IMR-90 (cell line): ENCODE data around the gene SP140L. TPM values are rescaled to one million over a fixed set of nuclear protein-coding genes. Genes with fewer than 3 reads are reported as not detected.
"Not testable (repeated sequence)": the region's sequence is repeated elsewhere in the genome, so short reads cannot be mapped to it uniquely, and the experiment has no call there.

ENCODE experiments used
- ATAC-seq: fragments of 200-7000 bp; cut with Tn5 transposase; 2 replicates; pipeline ENCODE4 v1.9.1; 2020; ENCODE audit warnings: low read depth, mild to moderate bottlenecking, moderate library complexity
- BruUV-seq: library from RNA; stranded (reverse); fragments of 400-500 nt; replicated peaks from 2 replicates; lab custom pipeline; 2021; lab: Mats Ljungman, UMichigan
- CTCF ChIA-PET: fragments of 300-600 bp; formaldehyde crosslinking; extraction: SDS; loops from one replicate; lab custom pipeline; 2021; ENCODE audit warnings: antibody characterized with exemption; lab: Yijun Ruan, JAX
- POLR2A ChIA-PET: fragments of 300-600 bp; sonication (Branson Sonifier 250); formaldehyde crosslinking; loops from one replicate; lab custom pipeline; 2022; ENCODE audit warnings: antibody characterized with exemption; ENCODE audit not compliant: unreplicated experiment; lab: Charles Lee
- DNase-seq: peaks from one replicate; pipeline ENCODE4 v3.0.0; 2013
- H2AFZ ChIP-seq: replicated peaks from 2 replicates; pipeline ENCODE3; 2013; ENCODE audit warnings: low read length, mild to moderate bottlenecking; ENCODE audit not compliant: poor library complexity
- H2AK5ac ChIP-seq: 2 replicates; pipeline ENCODE4 v1.6.1; 2013; ENCODE audit warnings: low read depth, low read length, inconsistent platforms
- H2AK9ac ChIP-seq: replicated peaks from 2 replicates; pipeline ENCODE3; 2013; ENCODE audit warnings: mild to moderate bottlenecking, low read depth, low read length, moderate library complexity; ENCODE audit not compliant: poor library complexity
- H2BK120ac ChIP-seq: 2 replicates; pipeline ENCODE4 v1.6.1; 2013; ENCODE audit warnings: low read depth, low read length, inconsistent platforms
- H2BK15ac ChIP-seq: 3 replicates; pipeline ENCODE4 v1.6.1; 2013; ENCODE audit warnings: low read depth, low read length, inconsistent platforms
- H2BK20ac ChIP-seq: 2 replicates; pipeline ENCODE4 v1.6.1; 2013; ENCODE audit warnings: low read depth, mild to moderate bottlenecking, inconsistent platforms, low read length, moderate library complexity
- H2BK5ac ChIP-seq: 2 replicates; pipeline ENCODE4 v1.6.1; 2013; ENCODE audit warnings: mild to moderate bottlenecking, low read depth, low read length, inconsistent platforms; ENCODE audit not compliant: poor library complexity, severe bottlenecking
- H3K14ac ChIP-seq: replicated peaks from 2 replicates; pipeline ENCODE4 v1.6.1; 2013; ENCODE audit warnings: low read depth, low read length, inconsistent platforms
- H3K18ac ChIP-seq: 2 replicates; pipeline ENCODE4 v1.6.1; 2013; ENCODE audit warnings: low read depth, low read length, control low read depth
- H3K23ac ChIP-seq: 2 replicates; pipeline ENCODE4 v1.6.1; 2013; ENCODE audit warnings: low read depth, low read length, inconsistent platforms
- H3K27ac ChIP-seq: 2 replicates; pipeline ENCODE4 v1.5.1; 2013; ENCODE audit warnings: mild to moderate bottlenecking, control low read depth, low read length; ENCODE audit not compliant: insufficient read depth
- H3K27me3 ChIP-seq: 2 replicates; pipeline ENCODE4 v1.6.1; 2013; ENCODE audit warnings: low read length; ENCODE audit not compliant: control insufficient read depth, insufficient read depth
- H3K36me3 ChIP-seq: 2 replicates; pipeline ENCODE4 v1.6.1; 2013; ENCODE audit warnings: low read length, mixed read lengths; ENCODE audit not compliant: control insufficient read depth, insufficient read depth
- H3K4ac ChIP-seq: 2 replicates; pipeline ENCODE4 v1.6.1; 2013; ENCODE audit warnings: low read depth, low read length, inconsistent platforms
- H3K4me1 ChIP-seq: 2 replicates; pipeline ENCODE4 v1.6.1; 2013; ENCODE audit warnings: low read length, mixed read lengths; ENCODE audit not compliant: control insufficient read depth, insufficient read depth
- H3K4me2 ChIP-seq: 2 replicates; pipeline ENCODE4 v1.6.1; 2013; ENCODE audit warnings: low read depth, mild to moderate bottlenecking, control low read depth, low read length, moderate library complexity
- H3K4me3 ChIP-seq: 2 replicates; pipeline ENCODE4 v1.5.1; 2013; ENCODE audit warnings: low read depth, mild to moderate bottlenecking, control low read depth, low read length, moderate library complexity; ENCODE audit not compliant: insufficient read depth
- H3K56ac ChIP-seq: 2 replicates; pipeline ENCODE4 v1.6.1; 2013; ENCODE audit warnings: low read length, inconsistent platforms; ENCODE audit not compliant: insufficient read depth; ENCODE audit errors: extremely low read depth
- H3K79me1 ChIP-seq, 2 experiments: 2 replicates each; pipeline ENCODE4 v1.6.1; 2013; ENCODE audit warnings: low read length in 2 of 2, inconsistent platforms in 1 of 2, low read depth in 1 of 2
- H3K9ac ChIP-seq: 2 replicates; pipeline ENCODE4 v1.6.1; 2013; ENCODE audit warnings: low read depth, low read length, control low read depth
- H3K9me1 ChIP-seq: 2 replicates; pipeline ENCODE4 v1.6.1; 2013; ENCODE audit warnings: low read length, inconsistent platforms; ENCODE audit not compliant: insufficient read depth
- H3K9me3 ChIP-seq: 2 replicates; pipeline ENCODE4 v1.6.1; 2013; ENCODE audit warnings: low read length; ENCODE audit not compliant: control insufficient read depth, insufficient read depth
- H4K20me1 ChIP-seq: 2 replicates; pipeline ENCODE4 v1.6.1; 2013; ENCODE audit warnings: low read length, inconsistent platforms; ENCODE audit not compliant: insufficient read depth
- H4K5ac ChIP-seq: 2 replicates; pipeline ENCODE4 v1.6.1; 2013; ENCODE audit warnings: mild to moderate bottlenecking, low read depth, low read length, control low read depth
- H4K8ac ChIP-seq, 2 experiments: 2 replicates each; pipeline ENCODE4 v1.6.1; 2013; ENCODE audit warnings: low read depth in 2 of 2, low read length in 2 of 2, control low read depth in 1 of 2, inconsistent platforms in 1 of 2
- H4K91ac ChIP-seq: 2 replicates; pipeline ENCODE4 v1.6.1; 2013; ENCODE audit warnings: low read depth, low read length, inconsistent platforms; ENCODE audit not compliant: insufficient read depth
- BHLHE40 ChIP-seq: fragments of 150-350 bp; IDR thresholded peaks from 2 replicates; pipeline ENCODE4 v1.6.1; 2016; ENCODE audit warnings: mild to moderate bottlenecking, low read depth, low read length
- MXI1 ChIP-seq: IDR thresholded peaks from 2 replicates; pipeline ENCODE4 v1.6.1; 2012; ENCODE audit warnings: low read depth, mild to moderate bottlenecking, low read length, moderate library complexity, borderline replicate concordance
- SMC3 ChIP-seq: fragments of 150-350 bp; IDR thresholded peaks from 2 replicates; pipeline ENCODE4 v1.6.1; 2016; ENCODE audit warnings: low read depth, mild to moderate bottlenecking, antibody characterized with exemption, low read length, moderate library complexity
- WGBS, 2 experiments: methylation state at CpG; one replicate each; pipeline versions ENCODE4 v1.1.5 to v1.1.7; 2013; ENCODE audit warnings: missing lambda C conversion rate in 2 of 2; ENCODE audit not compliant: insufficient read length in 1 of 2; ENCODE audit errors: extremely low coverage in 2 of 2; 5-methylcytosine and 5-hydroxymethylcytosine counted together
- dilution Hi-C: fragments of 300-500 bp; cut with HindIII; formaldehyde crosslinking; loops from one replicate; pipeline ENCODE4 v1.14.3; 2018; ENCODE audit warnings: low sequenced_read_pairs; ENCODE audit not compliant: unreplicated experiment
- in situ Hi-C: fragments of 300-500 bp; cut with MboI; formaldehyde crosslinking; loops from 3 replicates; pipeline ENCODE4 v1.14.3; 2019; ENCODE audit warnings: low sequenced_read_pairs, inconsistent platforms, mixed read lengths
- intact Hi-C: fragments of 100-400 bp; cut with micrococcal nuclease; formaldehyde crosslinking; loops from 2 replicates; pipeline ENCODE4 v1.10.0; 2022
- polyA plus RNA-seq, 3 experiments: library from polyadenylated mRNA; depleted of rRNA; stranded (reverse); fragments of >200 nt; gene quantifications; 2 replicates each; pipeline ENCODE4 v1.2.3, GENCODE V29; 2012; ENCODE audit warnings: low replicate concordance in 1 of 3
- total RNA-seq: library from RNA; depleted of rRNA; stranded (reverse); fragments of >200 nt; gene quantifications from 2 replicates; pipeline ENCODE4 v1.2.3, GENCODE V29; 2012

SP140L gene
- total and polyA plus RNA-seq, 2 of the 4 experiments (the other 2 are of a cell fraction) = 5.4 to 11.2 TPM

DNA sequence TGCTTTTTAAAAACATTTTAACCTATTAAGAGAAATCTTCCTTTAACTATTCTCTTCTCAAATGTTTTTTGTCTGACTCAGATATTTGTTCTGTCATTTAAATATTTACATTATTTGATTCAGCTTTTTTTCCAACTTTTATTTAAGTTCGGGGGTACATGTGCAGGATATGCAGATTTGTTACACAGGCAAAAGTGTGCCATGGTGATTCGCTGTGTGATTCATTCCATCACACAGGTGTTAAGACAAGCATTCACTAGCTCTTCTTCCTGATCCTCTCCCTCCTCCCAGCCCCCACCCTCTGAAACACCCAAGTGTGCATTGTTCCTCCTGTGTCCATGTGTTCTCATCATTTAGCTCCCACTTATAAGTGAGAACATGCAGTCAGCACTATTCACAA lies 108.4 kb downstream of the SP140L start:
- dilution Hi-C loops (no loop called here), intact Hi-C loops (no loop called here)

DNA sequence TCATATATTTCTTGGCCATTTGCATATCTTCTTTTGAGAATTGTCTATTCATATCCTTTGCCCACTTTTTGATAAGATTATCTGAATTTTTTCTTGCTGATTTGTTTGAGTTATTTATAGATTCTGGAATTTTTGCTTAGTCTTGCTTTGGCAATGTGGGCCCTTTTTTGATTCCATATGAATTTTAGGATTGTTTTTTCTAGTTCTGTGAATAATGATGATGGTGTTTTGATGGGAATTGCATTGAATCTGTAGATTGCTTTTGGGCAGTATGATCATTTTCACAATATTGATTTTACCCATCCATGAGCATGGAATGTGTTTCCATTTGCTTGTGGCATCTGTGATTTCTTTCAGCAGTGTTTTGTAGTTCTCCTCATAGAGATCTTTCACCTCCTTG lies 112.1 kb downstream of the SP140L start:
- H3K4me3 ChIP-seq, H2AK9ac ChIP-seq, H3K9me1 ChIP-seq, H3K4me2 ChIP-seq, H3K56ac ChIP-seq, H3K14ac ChIP-seq, H2BK15ac ChIP-seq, H4K5ac ChIP-seq, intact Hi-C loops, H4K20me1 ChIP-seq, H3K9me3 ChIP-seq, H3K4ac ChIP-seq, POLR2A ChIA-PET, H2AK5ac ChIP-seq, H2AFZ ChIP-seq, BruUV-seq, in situ Hi-C loops, H3K23ac ChIP-seq, H3K27me3 ChIP-seq, H2BK120ac ChIP-seq, H4K8ac ChIP-seq, ATAC-seq, H3K18ac ChIP-seq, H3K36me3 ChIP-seq, DNase-seq, H3K9ac ChIP-seq, dilution Hi-C loops, H2BK20ac ChIP-seq, H3K27ac ChIP-seq, H4K91ac ChIP-seq: not testable (repeated sequence)
- Histone ChIP-seq H3K79me1 (peaks cover 19 to 46% of the 10 kb centered on the region in 2 experiments), H2BK5ac (peak overlapping the region; percentile 39), H3K4me1 (peaks cover 11% of the 10 kb centered on the region)
- CTCF ChIA-PET = interaction anchor here (0.6 kb wide), 1 partner anchor 273 kb away, joined by 3 read pairs; the partner anchor contains the start of gene CAB39

More for the DNA sequence above, 108.4 kb downstream of the SP140L start:
- H3K4me2 ChIP-seq = no peak overlapping the region
- no peak overlapping the region for H3K56ac ChIP-seq
- peaks cover 5% of the 10 kb centered on the region; the same call in 1 of the 2 replicates for H3K4me1 ChIP-seq
- H4K91ac ChIP-seq = no peak overlapping the region
- 0 out of 2 replicates have a peak overlapping the region, but pooled peaks have one; percentile 66 for H3K14ac ChIP-seq
- peak overlapping the region; percentile 22; the same call in 1 of the 2 replicates for H3K4ac ChIP-seq
- H3K36me3 ChIP-seq = peaks cover 6% of the 10 kb centered on the region; the same call in 1 of the 2 replicates
- H2AK5ac ChIP-seq = no peak overlapping the region
- no peak overlapping the region for H3K23ac ChIP-seq
- in situ Hi-C loops = no loop called here
- H3K9ac ChIP-seq = no peak overlapping the region
- ChIA-PET POLR2A (no interaction called here), CTCF (interaction anchor here (0.5 to 0.6 kb wide), 2 partner anchors 211 to 365 kb away, joined by 3 read pairs; no protein-coding TSS in a partner anchor)
- ATAC-seq = peak; percentile 42; the same call in 1 of the 2 replicates
- no peak overlapping the region for H3K27ac ChIP-seq
- no peak overlapping the region for H3K18ac ChIP-seq
- peak overlapping the region; percentile 36 for H2BK5ac ChIP-seq
- H4K20me1 ChIP-seq = peaks cover 14% of the 10 kb centered on the region
- H2BK20ac ChIP-seq = no peak overlapping the region
- no peak overlapping the region for H2BK120ac ChIP-seq
- H2AK9ac ChIP-seq = peak overlapping the region; percentile 70
- BruUV-seq = no TSS peak
- peaks cover 8% of the 10 kb centered on the region for H3K9me1 ChIP-seq
- no peak for TF ChIP-seq BHLHE40
- no peak for TF ChIP-seq SMC3
- TF ChIP-seq MXI1 = no peak
- peak; percentile 26 for DNase-seq
- no peak overlapping the region for H2BK15ac ChIP-seq
- WGBS, 2 experiments = no CpG with 5 or more reads among the region's 2 CpGs
- H3K9me3 ChIP-seq = peaks cover 2% of the 10 kb centered on the region
- H3K4me3 ChIP-seq = no peak overlapping the region
- H2AFZ ChIP-seq = no peak overlapping the region
- H4K5ac ChIP-seq = no peak overlapping the region
- H3K79me1 ChIP-seq = peaks cover 25 to 44% of the 10 kb centered on the region in 2 experiments
- no peak overlapping the region for H4K8ac ChIP-seq
- no peaks in the 10 kb centered on the region for H3K27me3 ChIP-seq
